OCI-LY1 (cell line): ENCODE measurements around the gene CERK.

Experiments
- H2AFZ ChIP-seq: fragments of 200-600 bp; sonication (generic), shearing (Covaris generic); 2 replicates; pipeline ENCODE4 v1.6.0; 2014; ENCODE audit warnings: antibody characterized with exemption, mild to moderate bottlenecking, low read length
- H3F3A ChIP-seq: fragments of 200-600 bp; sonication (generic), shearing (Covaris generic); 2 replicates; pipeline ENCODE4 v1.6.0; 2014; ENCODE audit warnings: mild to moderate bottlenecking, antibody characterized with exemption, low read length, moderate library complexity; ENCODE audit not compliant: insufficient read depth
- H3K27ac ChIP-seq: fragments of 200-600 bp; sonication (generic); 2 replicates; pipeline ENCODE4 v1.5.1; 2014; ENCODE audit warnings: low read length, mixed run types, mild to moderate bottlenecking, low read depth; ENCODE audit not compliant: poor library complexity, severe bottlenecking
- H3K27me3 ChIP-seq: fragments of 200-600 bp; sonication (generic); 2 replicates; pipeline ENCODE4 v1.6.0; 2014; ENCODE audit warnings: antibody characterized with exemption, mild to moderate bottlenecking, low read length, moderate library complexity; ENCODE audit not compliant: insufficient read depth
- H3K36me3 ChIP-seq: fragments of 200-600 bp; sonication (generic); 2 replicates; pipeline ENCODE4 v1.6.1; 2014; ENCODE audit warnings: mild to moderate bottlenecking, antibody characterized with exemption, low read length, moderate library complexity, mixed read lengths; ENCODE audit not compliant: insufficient read depth
- H3K4me1 ChIP-seq: fragments of 200-600 bp; sonication (generic); 2 replicates; pipeline ENCODE4 v1.5.1; 2014; ENCODE audit warnings: mild to moderate bottlenecking, low read length, moderate library complexity; ENCODE audit not compliant: insufficient read depth, severe bottlenecking
- H3K4me2 ChIP-seq: fragments of 200-600 bp; sonication (generic), shearing (Covaris generic); 2 replicates; pipeline ENCODE4 v1.6.1; 2014; ENCODE audit warnings: low read length
- H3K4me3 ChIP-seq: fragments of 200-600 bp; sonication (generic); 2 replicates; pipeline ENCODE4 v1.5.1; 2014; ENCODE audit warnings: low read length, low read depth, mild to moderate bottlenecking, mixed read lengths; ENCODE audit not compliant: poor library complexity, severe bottlenecking
- H3K79me2 ChIP-seq: fragments of 200-600 bp; shearing (Covaris generic); 2 replicates; pipeline ENCODE4 v1.6.1; 2016; ENCODE audit warnings: mixed run types, low read length, mixed read lengths; ENCODE audit not compliant: insufficient read depth
- H3K9ac ChIP-seq: fragments of 200-600 bp; sonication (generic), shearing (Covaris generic); 2 replicates; pipeline ENCODE4 v1.6.1; 2014; ENCODE audit warnings: mild to moderate bottlenecking, low read length, mixed read lengths
- H3K9me2 ChIP-seq: fragments of 200-600 bp; sonication (generic), shearing (Covaris generic); 2 replicates; pipeline ENCODE4 v1.6.1; 2014; ENCODE audit warnings: low read depth, mild to moderate bottlenecking, low read length, mixed read lengths
- H3K9me3 ChIP-seq: fragments of 200-600 bp; shearing (Covaris generic); 2 replicates; pipeline ENCODE4 v1.6.1; 2014; ENCODE audit warnings: low read length, mixed read lengths
- H4K20me1 ChIP-seq: fragments of 200-600 bp; sonication (generic), shearing (Covaris generic); 2 replicates; pipeline ENCODE4 v1.6.0; 2016; ENCODE audit warnings: mild to moderate bottlenecking, low read length; ENCODE audit not compliant: insufficient read depth
- CTCF ChIP-seq: fragments of 200-600 bp; sonication (generic), shearing (Covaris generic); IDR thresholded peaks from 2 replicates; pipeline ENCODE4 v1.5.1; 2017; ENCODE audit warnings: mild to moderate bottlenecking, antibody characterized with exemption, low read length, moderate library complexity, mixed read lengths
- EZH2 ChIP-seq: fragments of 200-600 bp; sonication (generic), shearing (Covaris generic); IDR thresholded peaks from 2 replicates; pipeline ENCODE4 v1.8.0; 2017; ENCODE audit warnings: borderline replicate concordance, mixed run types, mild to moderate bottlenecking, antibody characterized with exemption, low read length, moderate library complexity, mixed read lengths

Gene CERK

GRCh38 chr22:46707305-46707704 is 30.7 kb downstream of the CERK start:
- no peaks in the 10 kb centered on the region for H3K79me2 ChIP-seq
- no peak overlapping the region for H3K4me3 ChIP-seq
- H3K4me2 ChIP-seq: no peak overlapping the region
- H3F3A ChIP-seq: 0 out of 2 replicates have a peak, but pooled peaks cover 3% of the 10 kb centered on the region
- no peak overlapping the region for H2AFZ ChIP-seq
- peaks cover 26% of the 10 kb centered on the region for H3K4me1 ChIP-seq
- no peaks in the 10 kb centered on the region for H3K9me3 ChIP-seq
- H3K9me2 ChIP-seq: no peaks in the 10 kb centered on the region
- peaks cover 82% of the 10 kb centered on the region for H3K36me3 ChIP-seq
- H4K20me1 ChIP-seq: no peaks in the 10 kb centered on the region
- H3K27ac ChIP-seq: no peak overlapping the region
- H3K27me3 ChIP-seq: no peaks in the 10 kb centered on the region
- TF ChIP-seq CTCF: no peak
- TF ChIP-seq EZH2: no peak
- H3K9ac ChIP-seq: no peak overlapping the region

DNA sequence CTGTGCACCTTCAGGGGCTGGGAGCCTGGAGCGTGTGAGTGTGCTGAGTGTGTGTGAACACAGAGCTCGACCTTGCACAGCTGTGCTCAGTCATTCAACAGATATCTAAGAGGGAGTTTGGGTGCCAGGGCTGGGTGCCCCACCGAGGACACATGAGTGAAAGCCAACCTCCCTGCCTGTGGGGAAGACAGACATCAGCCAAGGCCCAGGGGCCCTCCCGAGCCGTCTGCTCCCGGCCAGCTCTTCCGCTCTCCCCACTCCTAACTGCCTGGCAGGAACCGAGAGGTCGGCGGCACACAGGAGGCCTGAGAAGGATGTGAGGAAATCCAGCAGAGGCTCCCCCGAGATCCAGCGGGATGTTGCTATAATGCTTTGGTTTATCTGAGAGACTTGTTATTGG is 32.0 kb downstream of the CERK start:
- Histone ChIP-seq H3K9me2 (no peaks in the 10 kb centered on the region), H4K20me1 (no peaks in the 10 kb centered on the region), H3K79me2 (no peaks in the 10 kb centered on the region), H3K4me2 (no peak overlapping the region), H2AFZ (no peak overlapping the region), H3K27me3 (no peaks in the 10 kb centered on the region), H3K4me1 (peaks cover 28% of the 10 kb centered on the region), H3K9ac (no peak overlapping the region), H3K36me3 (peaks cover 79% of the 10 kb centered on the region), H3K4me3 (no peak overlapping the region), H3F3A (0 out of 2 replicates have a peak, but pooled peaks cover 3% of the 10 kb centered on the region), H3K9me3 (no peaks in the 10 kb centered on the region), H3K27ac (no peak overlapping the region)
- no peak for TF ChIP-seq EZH2
- TF ChIP-seq CTCF: no peak

DNA sequence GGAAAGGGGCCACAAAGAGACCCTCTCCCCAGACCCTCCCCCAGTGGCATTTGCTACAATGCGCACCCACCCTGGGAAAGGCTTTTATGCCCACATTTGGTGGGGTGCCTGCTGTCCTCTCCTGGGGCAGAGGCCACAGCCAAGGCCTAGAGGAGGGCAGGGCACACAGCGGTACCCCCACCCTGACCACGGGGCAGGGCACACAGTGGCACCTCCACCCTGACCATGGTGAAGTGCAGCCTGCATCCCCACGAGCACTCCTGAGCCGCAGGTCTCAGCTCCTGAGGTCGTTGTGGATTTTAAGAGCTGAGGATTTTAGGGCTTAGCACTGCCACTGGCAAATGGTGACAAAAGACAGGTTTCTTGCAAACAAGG is 34.1 kb downstream of the CERK start:
- Histone ChIP-seq H3F3A (no peaks in the 10 kb centered on the region), H3K27ac (no peak overlapping the region), H3K9ac (no peak overlapping the region), H3K27me3 (no peaks in the 10 kb centered on the region), H3K9me3 (no peaks in the 10 kb centered on the region), H4K20me1 (no peaks in the 10 kb centered on the region), H3K36me3 (peaks cover 77% of the 10 kb centered on the region), H3K79me2 (no peaks in the 10 kb centered on the region), H3K4me2 (no peak overlapping the region; the same call in 1 of the 2 replicates), H2AFZ (no peak overlapping the region), H3K4me1 (peaks cover 28% of the 10 kb centered on the region), H3K9me2 (no peaks in the 10 kb centered on the region), H3K4me3 (no peak overlapping the region)
- no peak for TF ChIP-seq EZH2
- TF ChIP-seq CTCF: no peak
